Activated naive CD4-positive, alpha-beta T cell treated with anti-CD3 and anti-CD28 coated beads, Interleukin-2, amount 10 ng/mL, durations not matched to agents 7 days and 5 days (primary cell): ENCODE data around the gene PPP1R37.

Experiments used
- CTCF ChIA-PET: fragments of 350-600 bp; sonication (Branson Sonifier 250); formaldehyde crosslinking; loops from one replicate; lab custom pipeline; 2021; ENCODE audit warnings: antibody characterized with exemption; lab: Charles Lee
- DNase-seq: peaks from one replicate; pipeline ENCODE4 v3.0.0-alpha.2; 2020
- H3K27ac Mint-ChIP-seq: one replicate; pipeline ENCODE4 v1.8.0; 2021; ENCODE audit warnings: mild to moderate bottlenecking, moderate library complexity, mixed read lengths
- H3K27me3 Mint-ChIP-seq: one replicate; pipeline ENCODE4 v1.8.0; 2021; ENCODE audit warnings: mild to moderate bottlenecking, mixed read lengths
- H3K36me3 Mint-ChIP-seq: one replicate; pipeline ENCODE4 v1.8.0; 2021; ENCODE audit warnings: mixed read lengths
- H3K4me1 Mint-ChIP-seq: one replicate; pipeline ENCODE4 v1.8.0; 2021; ENCODE audit warnings: mixed read lengths
- H3K4me3 Mint-ChIP-seq: one replicate; pipeline ENCODE4 v1.8.0; 2021; ENCODE audit warnings: mild to moderate bottlenecking, moderate library complexity, mixed read lengths
- H3K9me3 Mint-ChIP-seq: one replicate; pipeline ENCODE4 v1.8.0; 2021; ENCODE audit warnings: mixed read lengths

PPP1R37 gene

GRCh38 chr19:45136507-45137178, 43.7 kb downstream of the PPP1R37 start:
- Mint-ChIP-seq H3K4me1 (no peaks in the 10 kb centered on the region), H3K27me3 (no peaks in the 10 kb centered on the region), H3K4me3 (no peak overlapping the region), H3K27ac (no peak overlapping the region), H3K36me3 (peaks cover 1% of the 10 kb centered on the region), H3K9me3 (no peaks in the 10 kb centered on the region)
- CTCF ChIA-PET: interaction anchor here (0.7 to 2.5 kb wide), 3 partner anchors 11 to 77 kb away, joined by 3 to 12 read pairs (median 5); no protein-coding TSS in a partner anchor
- no peak for DNase-seq

GRCh38 chr19:45137179-45137761, 44.3 kb downstream of the PPP1R37 start:
- H3K27ac Mint-ChIP-seq: peak overlapping the region; percentile 13
- CTCF ChIA-PET: interaction anchor here (0.7 to 2.5 kb wide), 3 partner anchors 12 to 78 kb away, joined by 3 to 12 read pairs (median 5); no protein-coding TSS in a partner anchor

GRCh38 chr19:45138303-45138751, 45.3 kb downstream of the PPP1R37 start:
- Mint-ChIP-seq H3K36me3 (peaks cover 9% of the 10 kb centered on the region), H3K9me3 (no peaks in the 10 kb centered on the region), H3K27me3 (no peaks in the 10 kb centered on the region), H3K4me3 (no peak overlapping the region), H3K27ac (peak overlapping the region; percentile 47), H3K4me1 (no peaks in the 10 kb centered on the region)
- CTCF ChIA-PET: no interaction called here
- no peak for DNase-seq

More at GRCh38 chr19:45137179-45137761, 44.3 kb downstream of the PPP1R37 start:
- H3K27me3 Mint-ChIP-seq: no peaks in the 10 kb centered on the region
- H3K9me3 Mint-ChIP-seq: no peaks in the 10 kb centered on the region
- no peak overlapping the region for H3K4me3 Mint-ChIP-seq
- no peak for DNase-seq
- peaks cover 1% of the 10 kb centered on the region for H3K36me3 Mint-ChIP-seq
- H3K4me1 Mint-ChIP-seq: no peaks in the 10 kb centered on the region

- H3K4me3 Mint-ChIP-seq: no peak overlapping the region
- DNase-seq: no peak
- no peaks in the 10 kb centered on the region for H3K27me3 Mint-ChIP-seq
- H3K9me3 Mint-ChIP-seq: no peaks in the 10 kb centered on the region
- H3K4me1 Mint-ChIP-seq: no peaks in the 10 kb centered on the region
- CTCF ChIA-PET: no interaction called here
- peaks cover 11% of the 10 kb centered on the region for H3K36me3 Mint-ChIP-seq
- no peak overlapping the region for H3K27ac Mint-ChIP-seq
Observed at GRCh38 chr19:45139286-45140143, 46.5 kb downstream of the PPP1R37 start.

- Mint-ChIP-seq H3K9me3 (no peaks in the 10 kb centered on the region), H3K27ac (no peak overlapping the region), H3K27me3 (no peaks in the 10 kb centered on the region), H3K4me1 (no peaks in the 10 kb centered on the region), H3K36me3 (peaks cover 11% of the 10 kb centered on the region), H3K4me3 (no peak overlapping the region)
- CTCF ChIA-PET: no interaction called here
- no peak for DNase-seq
Observed at GRCh38 chr19:45140144-45140503, 47.1 kb downstream of the PPP1R37 start.

GRCh38 chr19:45140533-45140932, 47.6 kb downstream of the PPP1R37 start:
- CTCF ChIA-PET: no interaction called here
- Mint-ChIP-seq H3K27me3 (no peaks in the 10 kb centered on the region), H3K27ac (no peak overlapping the region), H3K4me1 (no peaks in the 10 kb centered on the region), H3K36me3 (peaks cover 11% of the 10 kb centered on the region), H3K9me3 (no peaks in the 10 kb centered on the region), H3K4me3 (no peak overlapping the region)
- DNase-seq: no peak

- Mint-ChIP-seq H3K9me3 (no peaks in the 10 kb centered on the region), H3K36me3 (peaks cover 11% of the 10 kb centered on the region), H3K27me3 (no peaks in the 10 kb centered on the region), H3K27ac (no peak overlapping the region), H3K4me3 (no peak overlapping the region), H3K4me1 (no peaks in the 10 kb centered on the region)
- DNase-seq: no peak
- CTCF ChIA-PET: no interaction called here
Observed at GRCh38 chr19:45141203-45141900, 48.4 kb downstream of the PPP1R37 start.

- Mint-ChIP-seq H3K27ac (no peak overlapping the region), H3K4me1 (no peaks in the 10 kb centered on the region)
- CTCF ChIA-PET: no interaction called here
Observed at GRCh38 chr19:45142016-45142725, 49.2 kb downstream of the PPP1R37 start.

GRCh38 chr19:45142726-45143110, 49.7 kb downstream of the PPP1R37 start:
- Mint-ChIP-seq H3K27ac (peak overlapping the region; percentile 9), H3K9me3 (no peaks in the 10 kb centered on the region), H3K4me3 (no peak overlapping the region), H3K27me3 (no peaks in the 10 kb centered on the region), H3K4me1 (no peaks in the 10 kb centered on the region), H3K36me3 (peaks cover 11% of the 10 kb centered on the region)
- CTCF ChIA-PET: no interaction called here
- no peak for DNase-seq

More at GRCh38 chr19:45142016-45142725, 49.2 kb downstream of the PPP1R37 start:
- Mint-ChIP-seq H3K36me3 (peaks cover 11% of the 10 kb centered on the region), H3K4me3 (no peak overlapping the region), H3K9me3 (no peaks in the 10 kb centered on the region), H3K27me3 (no peaks in the 10 kb centered on the region)
- DNase-seq: no peak

GRCh38 chr19:45144431-45145269, 51.7 kb downstream of the PPP1R37 start:
- Mint-ChIP-seq H3K9me3 (no peaks in the 10 kb centered on the region), H3K4me3 (no peak overlapping the region), H3K4me1 (peaks cover 7% of the 10 kb centered on the region), H3K27me3 (peaks cover 5% of the 10 kb centered on the region), H3K27ac (no peak overlapping the region), H3K36me3 (peaks cover 11% of the 10 kb centered on the region)
- CTCF ChIA-PET: interaction anchor here (1.2 to 1.8 kb wide), 2 partner anchors 13 to 18 kb away, joined by 3 to 4 read pairs; no protein-coding TSS in a partner anchor
- DNase-seq: no peak

GRCh38 chr19:45145270-45146189, 52.6 kb downstream of the PPP1R37 start:
- Mint-ChIP-seq H3K36me3 (peaks cover 11% of the 10 kb centered on the region), H3K4me3 (no peak overlapping the region), H3K27ac (no peak overlapping the region), H3K4me1 (peaks cover 7% of the 10 kb centered on the region), H3K9me3 (no peaks in the 10 kb centered on the region), H3K27me3 (peaks cover 7% of the 10 kb centered on the region)
- CTCF ChIA-PET: interaction anchor here (1.8 kb wide), 1 partner anchor 19 kb away, joined by 4 read pairs; no protein-coding TSS in a partner anchor
- no peak for DNase-seq

GRCh38 chr19:45146251-45146650, 53.3 kb downstream of the PPP1R37 start:
- CTCF ChIA-PET: no interaction called here
- Mint-ChIP-seq H3K4me3 (no peak overlapping the region), H3K4me1 (peaks cover 7% of the 10 kb centered on the region), H3K9me3 (no peaks in the 10 kb centered on the region), H3K36me3 (peaks cover 10% of the 10 kb centered on the region), H3K27me3 (peaks cover 15% of the 10 kb centered on the region), H3K27ac (no peak overlapping the region)
- no peak for DNase-seq
